LNCaP clone FGC (cell line): Measurements from ENCODE around the gene DTNBP1.

Experiments
- DNase-seq: peaks from one replicate; pipeline ENCODE4 v3.0.0-alpha.2; 2011; ENCODE audit warnings: low read depth
- H3K4me3 ChIP-seq: 2 replicates; pipeline ENCODE4 v1.5.1; 2011; ENCODE audit warnings: mild to moderate bottlenecking, low read depth, low read length, control low read depth
- CTCF ChIP-seq: IDR thresholded peaks from 2 replicates; pipeline ENCODE4 v1.5.1; 2012; ENCODE audit warnings: mild to moderate bottlenecking; ENCODE audit not compliant: control insufficient read depth, insufficient read depth; ENCODE audit errors: extremely low read depth

Gene DTNBP1

DNA sequence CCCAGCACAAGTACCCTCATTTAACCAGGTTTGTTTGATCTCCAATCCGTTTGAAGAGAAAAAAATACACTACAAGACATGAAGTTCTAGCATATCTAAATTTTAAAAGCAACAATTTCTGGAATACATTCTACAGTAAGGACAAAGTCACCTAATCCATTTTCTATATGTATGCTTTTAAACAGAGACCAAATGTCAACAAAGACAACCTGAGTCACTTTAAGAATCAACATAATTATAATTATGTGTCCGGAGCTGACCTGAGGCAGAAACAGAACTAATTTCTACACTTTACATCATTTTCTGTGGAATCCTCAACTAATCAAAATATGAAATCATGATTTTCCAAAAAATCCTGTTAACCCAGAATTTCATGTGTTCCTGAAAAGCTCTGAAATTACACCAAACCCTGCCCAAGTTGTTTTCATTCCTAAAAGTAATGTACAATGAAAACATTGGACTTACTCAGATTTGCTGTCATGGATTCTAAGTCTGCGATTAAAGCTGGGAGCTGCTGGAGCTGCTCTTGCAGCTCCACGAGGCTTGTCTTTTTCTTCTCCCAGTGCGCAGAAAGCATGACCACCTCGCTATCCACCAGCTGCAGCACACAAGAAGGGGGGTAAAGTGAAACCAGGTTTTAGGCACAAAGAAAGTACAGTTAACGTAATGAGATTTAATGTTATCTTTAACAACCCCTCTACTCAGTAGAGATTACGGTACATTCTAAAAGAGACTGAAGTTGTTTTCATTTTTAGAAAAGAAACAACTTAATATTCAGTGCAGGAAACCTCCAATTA, 35.8 kb downstream of the DTNBP1 start:
- TF ChIP-seq CTCF = no peak
- no peak overlapping the region for H3K4me3 ChIP-seq
- DNase-seq = no peak

- no peak overlapping the region for H3K4me3 ChIP-seq
- no peak for DNase-seq
- TF ChIP-seq CTCF = no peak
These were observed 36.7 kb downstream of the DTNBP1 start for GRCh38 chr6:15626160-15626559.

GRCh38 chr6:15623276-15624116, 39.3 kb downstream of the DTNBP1 start:
- DNase-seq = no peak
- no peak for TF ChIP-seq CTCF
- H3K4me3 ChIP-seq = no peak overlapping the region

- no peak for TF ChIP-seq CTCF
- H3K4me3 ChIP-seq = no peak overlapping the region
- no peak for DNase-seq
These were observed 40.6 kb downstream of the DTNBP1 start for GRCh38 chr6:15622045-15622740.

DNA sequence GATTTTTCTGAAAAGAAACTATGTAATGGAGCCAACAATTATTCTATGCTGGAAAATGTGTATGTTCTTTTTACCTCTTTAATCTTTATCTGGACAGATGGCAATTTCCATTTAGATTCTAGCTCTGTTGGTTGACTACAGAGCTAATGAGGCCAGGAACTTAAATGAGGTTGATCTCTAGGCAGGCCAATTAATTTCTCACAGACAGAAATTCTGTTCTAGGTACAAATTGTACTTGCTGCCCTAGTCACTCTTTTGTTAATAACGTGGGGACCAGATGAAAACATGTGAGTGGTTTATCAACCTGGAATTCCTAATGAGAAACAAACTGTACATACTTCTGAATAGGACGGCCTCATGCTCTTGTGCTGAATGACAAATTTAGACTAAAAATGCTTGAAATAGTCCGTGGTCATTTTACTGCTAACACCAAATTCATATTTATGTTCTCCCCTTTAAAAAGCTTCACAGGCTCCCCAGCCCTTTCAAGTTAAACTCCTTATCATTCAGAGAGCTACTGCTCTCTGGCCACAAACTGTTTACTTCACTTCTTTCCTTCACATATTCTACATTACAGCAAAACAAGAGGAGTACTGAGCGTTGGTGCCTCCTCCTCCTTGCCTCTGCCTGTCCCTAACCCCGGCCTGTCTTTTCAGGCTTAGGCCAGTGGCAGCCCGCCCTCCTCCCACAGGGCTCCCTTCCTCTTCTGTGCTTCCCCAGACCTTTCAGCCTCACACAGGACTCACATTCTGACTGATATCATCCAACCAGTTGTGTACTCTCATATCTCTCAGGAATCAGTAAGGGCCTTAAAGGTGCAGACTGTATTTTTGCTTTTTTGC, 41.4 kb downstream of the DTNBP1 start:
- peak; percentile 18 for DNase-seq

More for the DNA sequence above, 41.4 kb downstream of the DTNBP1 start:
- TF ChIP-seq CTCF = no peak
- no peak overlapping the region for H3K4me3 ChIP-seq
